IPS-20b (cell line): ENCODE results near the gene MALAT1.

Experiments
- H3K27ac ChIP-seq: one replicate; pipeline ENCODE4 v1.5.1; 2013; ENCODE audit warnings: low read length
- H3K27me3 ChIP-seq: 2 replicates; pipeline ENCODE4 v1.6.1; 2013; ENCODE audit warnings: mild to moderate bottlenecking, low read length, inconsistent platforms; ENCODE audit not compliant: insufficient read depth
- H3K36me3 ChIP-seq: 2 replicates; pipeline ENCODE4 v1.6.1; 2013; ENCODE audit warnings: low read depth, mild to moderate bottlenecking, inconsistent platforms, low read length, moderate library complexity; ENCODE audit not compliant: insufficient read depth
- H3K4me1 ChIP-seq: 2 replicates; pipeline ENCODE4 v1.6.1; 2013; ENCODE audit warnings: mild to moderate bottlenecking, control low read depth, inconsistent platforms, low read length, moderate library complexity; ENCODE audit not compliant: insufficient read depth
- H3K4me3 ChIP-seq: 2 replicates; pipeline ENCODE4 v1.5.1; 2013; ENCODE audit warnings: mild to moderate bottlenecking, low read length, inconsistent platforms
- H3K9ac ChIP-seq: 2 replicates; pipeline ENCODE4 v1.6.1; 2013; ENCODE audit warnings: low read depth, mild to moderate bottlenecking, inconsistent platforms, low read length, moderate library complexity
- H3K9me3 ChIP-seq: 2 replicates; pipeline ENCODE4 v1.6.1; 2013; ENCODE audit warnings: mild to moderate bottlenecking, low read depth, low read length, inconsistent platforms; ENCODE audit not compliant: insufficient read depth

The MALAT1 gene

GRCh38 chr11:65540290-65541092, 41.6 kb downstream of the MALAT1 start:
- Histone ChIP-seq H3K4me1 (no peaks in the 10 kb centered on the region), H3K27ac (no peak overlapping the region), H3K27me3 (peaks cover 72% of the 10 kb centered on the region), H3K4me3 (peak overlapping the region; percentile 72), H3K9ac (no peak overlapping the region), H3K36me3 (peaks cover 9% of the 10 kb centered on the region; the same call in 1 of the 2 replicates), H3K9me3 (no peaks in the 10 kb centered on the region)

- Histone ChIP-seq H3K9ac (no peak overlapping the region), H3K4me3 (peak overlapping the region; percentile 72; the same call in 1 of the 2 replicates), H3K4me1 (no peaks in the 10 kb centered on the region; the same call in 1 of the 2 replicates), H3K36me3 (peaks cover 3% of the 10 kb centered on the region; the same call in 1 of the 2 replicates), H3K27ac (no peak overlapping the region), H3K9me3 (no peaks in the 10 kb centered on the region), H3K27me3 (peaks cover 80% of the 10 kb centered on the region)
Measured at GRCh38 chr11:65541093-65541982, 42.5 kb downstream of the MALAT1 start.

- Histone ChIP-seq H3K27me3 (peaks cover 91% of the 10 kb centered on the region), H3K9ac (no peak overlapping the region), H3K4me1 (no peaks in the 10 kb centered on the region; the same call in 1 of the 2 replicates), H3K27ac (no peak overlapping the region), H3K9me3 (no peaks in the 10 kb centered on the region), H3K4me3 (no peak overlapping the region), H3K36me3 (no peaks in the 10 kb centered on the region)
Measured at GRCh38 chr11:65542738-65543390, 44.0 kb downstream of the MALAT1 start.

- Histone ChIP-seq H3K27ac (no peak overlapping the region), H3K27me3 (peaks cover 91% of the 10 kb centered on the region), H3K4me3 (peak overlapping the region; percentile 67), H3K9ac (no peak overlapping the region), H3K4me1 (no peaks in the 10 kb centered on the region; the same call in 1 of the 2 replicates), H3K9me3 (no peaks in the 10 kb centered on the region), H3K36me3 (no peaks in the 10 kb centered on the region)
Measured at GRCh38 chr11:65545853-65546216, 47.0 kb downstream of the MALAT1 start.

GRCh38 chr11:65546217-65546958, 47.5 kb downstream of the MALAT1 start:
- no peak overlapping the region for H3K9ac ChIP-seq
- no peaks in the 10 kb centered on the region for H3K9me3 ChIP-seq
- no peaks in the 10 kb centered on the region; the same call in 1 of the 2 replicates for H3K4me1 ChIP-seq
- H3K36me3 ChIP-seq = no peaks in the 10 kb centered on the region
- no peak overlapping the region for H3K27ac ChIP-seq
- H3K27me3 ChIP-seq = peaks cover 90% of the 10 kb centered on the region
- H3K4me3 ChIP-seq = peak overlapping the region; percentile 67

GRCh38 chr11:65547446-65548125, 48.7 kb downstream of the MALAT1 start:
- H3K4me1 ChIP-seq = no peaks in the 10 kb centered on the region; the same call in 1 of the 2 replicates
- peaks cover 92% of the 10 kb centered on the region for H3K27me3 ChIP-seq
- H3K9me3 ChIP-seq = no peaks in the 10 kb centered on the region
- no peaks in the 10 kb centered on the region for H3K36me3 ChIP-seq
- no peak overlapping the region for H3K27ac ChIP-seq
- no peak overlapping the region for H3K9ac ChIP-seq
- H3K4me3 ChIP-seq = no peak overlapping the region

GRCh38 chr11:65548395-65548794, 49.5 kb downstream of the MALAT1 start:
- H3K9ac ChIP-seq = no peak overlapping the region
- peaks cover 86% of the 10 kb centered on the region for H3K27me3 ChIP-seq
- no peaks in the 10 kb centered on the region for H3K36me3 ChIP-seq
- H3K27ac ChIP-seq = no peak overlapping the region
- no peak overlapping the region for H3K4me3 ChIP-seq
- H3K9me3 ChIP-seq = no peaks in the 10 kb centered on the region
- H3K4me1 ChIP-seq = peaks cover 2% of the 10 kb centered on the region; the same call in 1 of the 2 replicates

- Histone ChIP-seq H3K27ac (no peak overlapping the region), H3K9ac (no peak overlapping the region), H3K9me3 (no peaks in the 10 kb centered on the region), H3K4me3 (no peak overlapping the region), H3K27me3 (peaks cover 85% of the 10 kb centered on the region), H3K36me3 (no peaks in the 10 kb centered on the region), H3K4me1 (peaks cover 5% of the 10 kb centered on the region; the same call in 1 of the 2 replicates)
Measured at GRCh38 chr11:65549096-65549495, 50.3 kb downstream of the MALAT1 start.

GRCh38 chr11:65551572-65552387, 52.9 kb downstream of the MALAT1 start:
- H3K9me3 ChIP-seq = no peaks in the 10 kb centered on the region
- H3K27ac ChIP-seq = no peak overlapping the region
- H3K4me3 ChIP-seq = no peak overlapping the region
- peaks cover 81% of the 10 kb centered on the region for H3K27me3 ChIP-seq
- no peaks in the 10 kb centered on the region for H3K36me3 ChIP-seq
- H3K4me1 ChIP-seq = peaks cover 8% of the 10 kb centered on the region
- H3K9ac ChIP-seq = no peak overlapping the region

- H3K36me3 ChIP-seq = no peaks in the 10 kb centered on the region
- no peak overlapping the region for H3K27ac ChIP-seq
- H3K27me3 ChIP-seq = peaks cover 81% of the 10 kb centered on the region
- no peak overlapping the region for H3K4me3 ChIP-seq
- H3K4me1 ChIP-seq = peaks cover 14% of the 10 kb centered on the region
- H3K9me3 ChIP-seq = no peaks in the 10 kb centered on the region
- no peak overlapping the region for H3K9ac ChIP-seq
Measured at GRCh38 chr11:65552388-65552951, 53.6 kb downstream of the MALAT1 start.
